H1 (cell line): ENCODE data around the gene IL12RB2. TPM values are rescaled to one million over a fixed set of nuclear protein-coding genes. Genes with fewer than 3 reads are reported as not detected.

Source experiments
- CTCF ChIA-PET: fragments of 300-600 bp; sonication (Branson Sonifier 250); formaldehyde crosslinking; loops from one replicate; lab custom pipeline; 2021; ENCODE audit not compliant: partially characterized antibody; lab: Charles Lee
- POLR2A ChIA-PET: fragments of 300-600 bp; sonication (Branson Sonifier 250); formaldehyde crosslinking; loops from one replicate; lab custom pipeline; 2021; ENCODE audit warnings: inconsistent platforms; ENCODE audit not compliant: partially characterized antibody; lab: Charles Lee
- DNase-seq, 2 experiments: peaks; one replicate each; pipeline versions ENCODE4 v3.0.0 to v3.0.0-alpha.2; 2010 to 2022; ENCODE audit warnings: low spot score in 2 of 2, low read depth in 1 of 2, mixed read lengths in 1 of 2
- FAIRE-seq: peaks from 2 replicates; lab custom pipeline; 2011; peaks lifted over from hg19 to GRCh38; lab: Jason Lieb, UNC
- H2AFZ ChIP-seq: 2 replicates; pipeline ENCODE4 v1.8.1; 2012; ENCODE audit warnings: low read length, inconsistent platforms
- H2AK5ac ChIP-seq: 2 replicates; pipeline ENCODE4 v1.6.1; 2013; ENCODE audit warnings: low read depth, low read length
- H2BK120ac ChIP-seq: replicated peaks from 2 replicates; pipeline ENCODE3; 2013; ENCODE audit warnings: low read depth, low read length, inconsistent platforms
- H2BK12ac ChIP-seq: 2 replicates; pipeline ENCODE4 v1.6.1; 2013; ENCODE audit warnings: low read depth, low read length
- H2BK15ac ChIP-seq: 2 replicates; pipeline ENCODE4 v1.6.1; 2013; ENCODE audit warnings: low read length
- H2BK20ac ChIP-seq: 2 replicates; pipeline ENCODE4 v1.6.1; 2013; ENCODE audit warnings: low read length
- H2BK5ac ChIP-seq: 2 replicates; pipeline ENCODE4 v1.6.1; 2013; ENCODE audit warnings: low read depth, low read length
- H3K14ac ChIP-seq: 2 replicates; pipeline ENCODE4 v1.6.1; 2013; ENCODE audit warnings: inconsistent platforms; ENCODE audit not compliant: insufficient read length
- H3K18ac ChIP-seq: 2 replicates; pipeline ENCODE4 v1.6.1; 2013; ENCODE audit warnings: low read length; ENCODE audit errors: extremely low read depth
- H3K23ac ChIP-seq: 2 replicates; pipeline ENCODE4 v1.6.1; 2013; ENCODE audit warnings: inconsistent platforms; ENCODE audit not compliant: insufficient read length
- H3K23me2 ChIP-seq: 2 replicates; pipeline ENCODE4 v1.6.1; 2013; ENCODE audit warnings: low read depth, low read length
- H3K27ac ChIP-seq: 2 replicates; pipeline ENCODE4 v1.6.1; 2011; ENCODE audit warnings: low read depth, low read length, inconsistent platforms
- H3K27me3 ChIP-seq, 4 experiments: replicated peaks in 1 of 4; 1 replicate in 1 of 4; 2 replicates in 3 of 4; pipeline versions ENCODE4 v1.6.1 to v1.8.1; 2011 to 2013; ENCODE audit warnings: low read length in 3 of 4, mild to moderate bottlenecking in 3 of 4, inconsistent platforms in 2 of 4, mixed read lengths in 2 of 4, moderate library complexity in 1 of 4; ENCODE audit not compliant: control insufficient read depth in 3 of 4, insufficient read depth in 3 of 4; ENCODE audit errors: extremely low read depth in 1 of 4
- H3K36me3 ChIP-seq, 4 experiments: 2 replicates each; pipeline versions ENCODE4 v1.6.1 to v1.8.1; 2011 to 2013; ENCODE audit warnings: mild to moderate bottlenecking in 4 of 4, low read length in 3 of 4, moderate library complexity in 2 of 4, control low read depth in 1 of 4, inconsistent platforms in 1 of 4; ENCODE audit not compliant: insufficient read depth in 4 of 4, control insufficient read depth in 2 of 4
- H3K4ac ChIP-seq: replicated peaks from 2 replicates; pipeline ENCODE3; 2013; ENCODE audit warnings: low read length, low read depth, mixed read lengths, inconsistent platforms; ENCODE audit not compliant: insufficient read length
- H3K4me1 ChIP-seq, 4 experiments: replicated peaks in 1 of 4; 1 replicate in 1 of 4; 2 replicates in 3 of 4; pipeline versions ENCODE4 v1.6.1 to v1.8.1; 2011 to 2013; ENCODE audit warnings: low read length in 3 of 4, inconsistent platforms in 2 of 4, mixed read lengths in 1 of 4; ENCODE audit not compliant: insufficient read depth in 4 of 4, control insufficient read depth in 3 of 4
- H3K4me2 ChIP-seq, 2 experiments: 2 replicates each; pipeline versions ENCODE4 v1.6.1 to v1.8.1; 2011 to 2013; ENCODE audit warnings: low read depth in 2 of 2, low read length in 2 of 2, control low read depth in 1 of 2, inconsistent platforms in 1 of 2, mild to moderate bottlenecking in 1 of 2; ENCODE audit not compliant: insufficient read depth in 1 of 2
- H3K4me3 ChIP-seq, 4 experiments: fragments of 200-600, 300-600 bp in 1 of 4; sonication (generic), shearing (Covaris generic), sonication (Bioruptor Twin) in 1 of 4; 2 replicates each; pipeline versions ENCODE4 v1.5.1 to v1.8.1; 2011 to 2016; ENCODE audit warnings: low read length in 4 of 4, low read depth in 3 of 4, control low read depth in 2 of 4, inconsistent platforms in 2 of 4, mild to moderate bottlenecking in 2 of 4, mixed read lengths in 1 of 4, moderate library complexity in 1 of 4; ENCODE audit not compliant: insufficient read depth in 2 of 4; ENCODE audit errors: extremely low read depth in 1 of 4
- H3K56ac ChIP-seq: replicated peaks from 2 replicates; pipeline ENCODE3; 2013; ENCODE audit warnings: low read depth, mild to moderate bottlenecking, mixed read lengths, low read length, inconsistent platforms; ENCODE audit not compliant: insufficient read length
- H3K79me1 ChIP-seq: 2 replicates; pipeline ENCODE4 v1.6.1; 2013; ENCODE audit warnings: low read depth, low read length, control low read depth
- H3K79me2 ChIP-seq, 2 experiments: 2 replicates each; pipeline versions ENCODE4 v1.6.1 to v1.8.1; 2012 to 2013; ENCODE audit warnings: low read length in 2 of 2, mild to moderate bottlenecking in 2 of 2, inconsistent platforms in 1 of 2; ENCODE audit not compliant: insufficient read depth in 2 of 2, control insufficient read depth in 1 of 2
- H3K9ac ChIP-seq, 4 experiments: replicated peaks in 1 of 4; 1 replicate in 1 of 4; 2 replicates in 3 of 4; pipeline versions ENCODE4 v1.6.1 to v1.8.1; 2011 to 2013; ENCODE audit warnings: low read depth in 3 of 4, low read length in 3 of 4, control low read depth in 2 of 4, mild to moderate bottlenecking in 2 of 4, moderate library complexity in 2 of 4, inconsistent platforms in 1 of 4; ENCODE audit errors: extremely low read depth in 1 of 4
- H3K9me3 ChIP-seq, 2 experiments: 2 replicates each; pipeline versions ENCODE4 v1.6.1 to v1.8.1; 2012 to 2013; ENCODE audit warnings: mild to moderate bottlenecking in 2 of 2, moderate library complexity in 2 of 2, control low read depth in 1 of 2, inconsistent platforms in 1 of 2, low read depth in 1 of 2, low read length in 1 of 2, mixed read lengths in 1 of 2; ENCODE audit not compliant: insufficient read depth in 2 of 2
- H4K20me1 ChIP-seq, 2 experiments: replicated peaks in 1 of 2; 2 replicates each; pipeline versions ENCODE3 to v1.8.1; 2011 to 2013; ENCODE audit warnings: inconsistent platforms in 2 of 2, low read length in 2 of 2, mild to moderate bottlenecking in 1 of 2; ENCODE audit not compliant: insufficient read depth in 2 of 2, control insufficient read depth in 1 of 2
- H4K5ac ChIP-seq: 2 replicates; pipeline ENCODE4 v1.6.1; 2013; ENCODE audit warnings: low read length, low read depth, mixed read lengths, inconsistent platforms; ENCODE audit not compliant: insufficient read length
- H4K8ac ChIP-seq: 2 replicates; pipeline ENCODE4 v1.8.0; 2013; ENCODE audit warnings: mild to moderate bottlenecking, moderate library complexity, low read length, inconsistent platforms; ENCODE audit not compliant: insufficient read depth; ENCODE audit errors: extremely low read depth
- H4K91ac ChIP-seq: replicated peaks from 2 replicates; pipeline ENCODE3; 2013; ENCODE audit warnings: low read length, mixed read lengths, inconsistent platforms; ENCODE audit not compliant: insufficient read length
- GTF2F1 ChIP-seq: IDR thresholded peaks from 2 replicates; pipeline ENCODE4 v1.6.1; 2012; ENCODE audit warnings: low read depth, low read length, improper control_type of control experiment, borderline replicate concordance
- KDM4A ChIP-seq: IDR thresholded peaks from one replicate; pipeline ENCODE4 v1.7.1; 2012; ENCODE audit warnings: low read depth, mild to moderate bottlenecking, moderate library complexity, low read length, inconsistent platforms; ENCODE audit not compliant: severe bottlenecking
- RXRA ChIP-seq: IDR thresholded peaks from 2 replicates; pipeline ENCODE4 v1.6.1; 2011; ENCODE audit warnings: low read depth, mild to moderate bottlenecking, low read length, moderate library complexity; ENCODE audit not compliant: insufficient read depth
- SIX5 ChIP-seq: IDR thresholded peaks from 2 replicates; pipeline ENCODE4 v1.6.1; 2011; ENCODE audit warnings: mild to moderate bottlenecking, low read depth, low read length
- polyA plus RNA-seq, 7 experiments: library from polyadenylated mRNA; depleted of rRNA in 3 of 7; stranded (reverse) in 5 of 7; unstranded in 2 of 7; fragments of >200 nt in 5 of 7; fragments of 200-250 nt in 2 of 7; gene quantifications; 1 replicate in 5 of 7; 2 replicates in 1 of 7; 4 replicates in 1 of 7; pipeline versions ENCODE4 v1.2.1 to v1.2.3, GENCODE V29; 2011 to 2013; ENCODE audit warnings: missing spikeins in 2 of 7, mixed read lengths in 2 of 7
- total RNA-seq: library from RNA; stranded (reverse); fragmentation: NEBNext Ultra II Directional; extraction: Animal tissue kit (Norgen Biotek cat#: 25700); gene quantifications from 2 replicates; pipeline ENCODE4 v1.2.1, GENCODE V29; 2021

Gene IL12RB2
- total and polyA plus RNA-seq, 2 of the 8 experiments (the other 6 are each of a cell fraction or from before 2014, with no cell fraction given): 1.4 TPM

DNA sequence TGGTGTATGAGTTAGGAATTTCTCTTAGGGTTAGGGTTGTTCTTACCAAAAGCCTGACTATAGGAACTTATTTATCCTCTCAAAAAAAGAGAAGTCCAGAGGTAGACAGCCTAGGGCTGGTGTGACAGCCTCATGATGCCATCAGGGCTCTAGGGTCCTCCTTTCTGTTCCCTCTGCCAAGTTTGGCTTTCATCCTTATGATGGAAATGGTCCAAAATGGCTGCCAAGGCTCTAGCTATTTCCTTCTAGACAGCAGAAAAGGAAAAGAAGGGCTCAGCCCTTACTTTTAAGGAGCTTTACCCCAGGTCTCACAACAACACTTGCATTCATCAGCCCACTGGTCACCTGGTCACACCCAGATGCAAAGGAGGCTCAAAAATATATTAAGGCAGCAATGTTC is 44.5 kb downstream of the IL12RB2 start:
- Histone ChIP-seq H3K56ac (no peak overlapping the region), H3K4me3 (no peak overlapping the region), H3K14ac (no peak overlapping the region), H3K79me1 (no peaks in the 10 kb centered on the region), H2BK120ac (no peak overlapping the region), H2AFZ (no peak overlapping the region), H2BK12ac (no peak overlapping the region), H2BK15ac (no peak overlapping the region), H2BK20ac (no peak overlapping the region), H3K4me2 (no peak overlapping the region), H3K9ac (no peak overlapping the region), H3K36me3 (no peaks in the 10 kb centered on the region), H2BK5ac (no peak overlapping the region), H4K8ac (no peak overlapping the region), H3K23ac (no peak overlapping the region), H3K18ac (no peak overlapping the region), H4K20me1 (no peaks in the 10 kb centered on the region), H3K27me3 (no peaks in the 10 kb centered on the region), H3K4me1 (peaks cover 0 to 4% (median 3%) of the 10 kb centered on the region in 4 experiments; a peak in 2 of 7 replicates), H3K9me3 (no peaks in the 10 kb centered on the region), H3K27ac (no peak overlapping the region), H4K91ac (no peak overlapping the region), H3K79me2 (no peaks in the 10 kb centered on the region), H3K4ac (no peak overlapping the region), H4K5ac (no peak overlapping the region), H3K23me2 (no peaks in the 10 kb centered on the region), H2AK5ac (no peak overlapping the region)
- ChIA-PET POLR2A (no interaction called here), CTCF (interaction anchor here (0.7 to 9.9 kb wide), 2 partner anchors 138 to 149 kb away, joined by 3 to 91 read pairs; no protein-coding TSS in a partner anchor)
- DNase-seq (no peak), FAIRE-seq (no peak)
- TF ChIP-seq GTF2F1 (no peak), RXRA (no peak), SIX5 (no peak), KDM4A (no peak)
